IMR-90 (cell line): ENCODE data around the gene RAB25. TPM values are rescaled to one million over a fixed set of nuclear protein-coding genes. Genes with fewer than 3 reads are reported as not detected.

ENCODE experiments used
- CEBPB ChIP-seq: IDR thresholded peaks from 2 replicates; pipeline ENCODE4 v1.6.1; 2012; ENCODE audit warnings: low read depth, low read length, improper control_type of control experiment
- FOS ChIP-seq: fragments of 150-350 bp; IDR thresholded peaks from 2 replicates; pipeline ENCODE4 v1.6.1; 2016; ENCODE audit warnings: low read depth, low read length
- SMC3 ChIP-seq: fragments of 150-350 bp; IDR thresholded peaks from 2 replicates; pipeline ENCODE4 v1.6.1; 2016; ENCODE audit warnings: low read depth, mild to moderate bottlenecking, antibody characterized with exemption, low read length, moderate library complexity
- polyA plus RNA-seq, 3 experiments: library from polyadenylated mRNA; depleted of rRNA; stranded (reverse); fragments of >200 nt; gene quantifications; 2 replicates each; pipeline ENCODE4 v1.2.3, GENCODE V29; 2012; ENCODE audit warnings: low replicate concordance in 1 of 3
- total RNA-seq: library from RNA; depleted of rRNA; stranded (reverse); fragments of >200 nt; gene quantifications from 2 replicates; pipeline ENCODE4 v1.2.3, GENCODE V29; 2012

The RAB25 gene
- total and polyA plus RNA-seq, 2 of the 4 experiments (the other 2 are of a cell fraction), result not detected

DNA sequence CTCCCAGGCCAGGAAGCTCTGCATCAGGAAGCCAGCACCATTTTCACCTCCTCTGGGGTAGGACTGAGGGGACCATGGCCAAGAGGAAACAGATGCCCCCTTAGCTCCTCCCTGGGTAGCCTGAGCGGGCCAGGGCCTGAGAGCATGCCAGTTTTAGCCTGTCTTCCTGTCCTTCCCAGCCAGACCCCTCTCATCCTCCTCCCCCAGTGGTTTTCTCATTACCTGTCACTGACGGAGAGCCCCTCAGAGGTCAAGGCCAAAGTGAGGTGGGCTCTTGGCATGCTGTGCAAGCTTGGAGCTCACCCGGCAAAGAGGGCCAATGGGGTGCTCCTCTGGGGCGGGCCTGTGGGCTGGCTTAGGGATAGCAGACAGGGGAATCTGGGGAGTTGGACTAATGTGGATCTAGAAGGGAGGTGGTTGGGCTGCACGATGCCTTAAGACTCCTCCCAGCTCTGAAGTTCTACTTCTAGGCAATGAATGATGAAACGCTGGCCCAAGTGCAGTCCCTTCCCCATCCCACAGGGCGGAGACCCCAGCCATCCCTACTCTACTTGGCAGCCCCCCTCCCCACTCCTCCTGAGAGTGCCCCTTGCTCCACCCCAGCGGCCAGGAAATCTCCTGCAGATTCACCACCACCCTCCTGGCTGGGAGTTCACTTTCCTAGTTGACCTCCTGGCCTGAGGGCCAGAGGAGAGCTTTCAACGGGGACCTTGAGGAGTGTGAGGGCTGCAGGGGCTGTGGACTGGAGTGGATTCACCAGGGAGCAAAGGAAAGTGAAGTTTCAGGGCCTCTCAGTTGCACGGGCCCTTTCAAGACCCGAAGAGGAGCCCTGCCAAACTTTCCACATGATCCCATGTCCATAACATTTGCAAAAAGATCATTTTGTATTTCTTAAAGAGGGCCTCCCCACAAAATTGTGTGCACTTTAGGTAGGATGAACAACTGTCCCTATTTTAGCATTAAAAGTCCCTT lies 44.2 kb downstream of the RAB25 start (continued):
- TF ChIP-seq FOS (no peak), CEBPB (no peak), SMC3 (no peak)
